K562 (cell line): ENCODE results near the gene LRRC71. TPM values are rescaled to one million over a fixed set of nuclear protein-coding genes. Genes with fewer than 3 reads are reported as not detected.
A peak's percentile ranks its signal among the peaks of the same experiment; 100 is the strongest.

ENCODE experiments used
- HEY1 ChIP-seq: fragments of 250-450 bp; sonication (Bioruptor Pico); IDR thresholded peaks from 2 replicates; pipeline ENCODE4 v1.5.0; 2020; ENCODE audit warnings: mild to moderate bottlenecking, moderate library complexity, borderline replicate concordance
- LEF1 ChIP-seq: fragments of 450-650 bp; IDR thresholded peaks from 2 replicates; pipeline ENCODE4 v1.6.1; 2016; ENCODE audit warnings: mild to moderate bottlenecking
- NFIX ChIP-seq: fragments of 250-450 bp; sonication (Bioruptor Pico); IDR thresholded peaks from 2 replicates; pipeline ENCODE4 v1.4.0; 2020; ENCODE audit warnings: low read depth, mild to moderate bottlenecking, moderate library complexity
- NR4A1 ChIP-seq, 2 experiments: fragments of 250-450 bp in 1 of 2; fragments of 450-650 bp in 1 of 2; sonication (Bioruptor Pico) in 1 of 2; IDR thresholded peaks; 2 replicates each; pipeline versions ENCODE4 v1.4.0 to v1.6.1; 2016 to 2020; ENCODE audit warnings: mild to moderate bottlenecking in 2 of 2, missing compliant biosample characterization in 1 of 2, missing genetic modification characterization in 1 of 2, moderate library complexity in 1 of 2
- SAP30 ChIP-seq: fragments of 200-600 bp; sonication (generic); IDR thresholded peaks from 2 replicates; pipeline ENCODE4 v1.6.1; 2012; ENCODE audit warnings: borderline replicate concordance, low read depth, mild to moderate bottlenecking, moderate library complexity, low read length, control low read depth, inconsistent platforms; ENCODE audit not compliant: insufficient read depth, poor library complexity, severe bottlenecking
- TFAM ChIP-seq: fragments of 250-450 bp; sonication (Bioruptor Pico); conservative IDR thresholded peaks from 2 replicates; pipeline ENCODE4 v1.5.0; 2021; ENCODE audit warnings: mild to moderate bottlenecking, moderate library complexity
- ZNF274 ChIP-seq: IDR thresholded peaks from 2 replicates; pipeline ENCODE4 v1.6.1; 2011; ENCODE audit warnings: low read depth, mild to moderate bottlenecking, low read length, moderate library complexity, borderline replicate concordance
- ZNF354B ChIP-seq: fragments of 250-450 bp; sonication (Bioruptor Pico); IDR thresholded peaks from 2 replicates; pipeline ENCODE4 v1.4.0; 2020
- ZNF639 ChIP-seq, 2 experiments: fragments of 200-800 bp in 1 of 2; sonication (Bioruptor generic) in 1 of 2; sonication (generic) in 1 of 2; formaldehyde crosslinking in 1 of 2; IDR thresholded peaks in 1 of 2; conservative IDR thresholded peaks in 1 of 2; 2 replicates each; pipeline versions ENCODE4 v1.5.0 to v1.6.1; 2016 to 2020; ENCODE audit warnings: missing compliant biosample characterization in 1 of 2, missing genetic modification characterization in 1 of 2, missing genetic modification reagents in 1 of 2
- polyA plus RNA-seq, 8 experiments: library from polyadenylated mRNA; depleted of rRNA in 4 of 8; stranded (reverse) in 5 of 8; unstranded in 3 of 8; fragments of >200 nt; fragmentation: Nextera tagmentation in 2 of 8; fragmentation: Illumina TruSeq in 1 of 8; extraction: Ambion mirVana in 2 of 8; extraction: Trizol in 1 of 8; gene quantifications; 2 replicates each; pipeline versions ENCODE4 v1.2.1 to v1.2.3, GENCODE V29; 2011 to 2014; ENCODE audit warnings: inconsistent platforms in 1 of 8, missing spikeins in 1 of 8
- total RNA-seq, 7 experiments: library from RNA; depleted of rRNA in 6 of 7; stranded (reverse); fragments of >200 nt in 6 of 7; fragmentation: Illumina TruSeq in 2 of 7; extraction: Trizol in 2 of 7; gene quantifications; 2 replicates each; pipeline versions ENCODE4 v1.2.1 to v1.2.3, GENCODE V29; 2011 to 2021; ENCODE audit warnings: low replicate concordance in 1 of 7
- TF ChIP-seq, protein P1 (sequence below): sonication (generic); formaldehyde crosslinking; IDR thresholded peaks from 2 replicates; pipeline ENCODE4 v1.8.1; 2022; ENCODE audit warnings: missing genetic modification reagents
- TF ChIP-seq, protein P2 (sequence below): sonication (generic); formaldehyde crosslinking; IDR thresholded peaks from 2 replicates; pipeline ENCODE4 v1.8.0; 2022; ENCODE audit warnings: mild to moderate bottlenecking, missing genetic modification reagents
- TF ChIP-seq, protein P3 (sequence below): fragments of 450-650 bp; IDR thresholded peaks from 2 replicates; pipeline ENCODE4 v1.6.1; 2016
- TF ChIP-seq, protein P4 (sequence below): fragments of 200-800 bp; sonication (Bioruptor generic); IDR thresholded peaks from 2 replicates; pipeline ENCODE4 v1.6.1; 2017; ENCODE audit warnings: missing genetic modification characterization, missing compliant biosample characterization
- TF ChIP-seq, protein P5 (sequence below), 2 experiments: IDR thresholded peaks in 1 of 2; conservative IDR thresholded peaks in 1 of 2; 2 replicates each; pipeline ENCODE4 v1.6.1; 2016; ENCODE audit warnings: low read depth in 2 of 2, mild to moderate bottlenecking in 1 of 2, missing compliant biosample characterization in 1 of 2, missing genetic modification characterization in 1 of 2, moderate library complexity in 1 of 2

LRRC71 gene
- total and polyA plus RNA-seq, 9 of the 15 experiments (the other 6 are each of a cell fraction or from before 2014, with no cell fraction given) = 0.06 to 1.2 (median 0.51) TPM; not detected in 1

GRCh38 chr1:156912861-156913808 is 7.3 kb upstream of the LRRC71 start (continued):
- TF ChIP-seq, protein P1, sequence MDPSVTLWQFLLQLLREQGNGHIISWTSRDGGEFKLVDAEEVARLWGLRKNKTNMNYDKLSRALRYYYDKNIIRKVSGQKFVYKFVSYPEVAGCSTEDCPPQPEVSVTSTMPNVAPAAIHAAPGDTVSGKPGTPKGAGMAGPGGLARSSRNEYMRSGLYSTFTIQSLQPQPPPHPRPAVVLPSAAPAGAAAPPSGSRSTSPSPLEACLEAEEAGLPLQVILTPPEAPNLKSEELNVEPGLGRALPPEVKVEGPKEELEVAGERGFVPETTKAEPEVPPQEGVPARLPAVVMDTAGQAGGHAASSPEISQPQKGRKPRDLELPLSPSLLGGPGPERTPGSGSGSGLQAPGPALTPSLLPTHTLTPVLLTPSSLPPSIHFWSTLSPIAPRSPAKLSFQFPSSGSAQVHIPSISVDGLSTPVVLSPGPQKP (CRISPR knock-in tag) = no peak
- TF ChIP-seq, protein P2, sequence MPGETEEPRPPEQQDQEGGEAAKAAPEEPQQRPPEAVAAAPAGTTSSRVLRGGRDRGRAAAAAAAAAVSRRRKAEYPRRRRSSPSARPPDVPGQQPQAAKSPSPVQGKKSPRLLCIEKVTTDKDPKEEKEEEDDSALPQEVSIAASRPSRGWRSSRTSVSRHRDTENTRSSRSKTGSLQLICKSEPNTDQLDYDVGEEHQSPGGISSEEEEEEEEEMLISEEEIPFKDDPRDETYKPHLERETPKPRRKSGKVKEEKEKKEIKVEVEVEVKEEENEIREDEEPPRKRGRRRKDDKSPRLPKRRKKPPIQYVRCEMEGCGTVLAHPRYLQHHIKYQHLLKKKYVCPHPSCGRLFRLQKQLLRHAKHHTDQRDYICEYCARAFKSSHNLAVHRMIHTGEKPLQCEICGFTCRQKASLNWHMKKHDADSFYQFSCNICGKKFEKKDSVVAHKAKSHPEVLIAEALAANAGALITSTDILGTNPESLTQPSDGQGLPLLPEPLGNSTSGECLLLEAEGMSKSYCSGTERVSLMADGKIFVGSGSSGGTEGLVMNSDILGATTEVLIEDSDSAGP (CRISPR knock-in tag) = no peak
- TF ChIP-seq, protein P3, sequence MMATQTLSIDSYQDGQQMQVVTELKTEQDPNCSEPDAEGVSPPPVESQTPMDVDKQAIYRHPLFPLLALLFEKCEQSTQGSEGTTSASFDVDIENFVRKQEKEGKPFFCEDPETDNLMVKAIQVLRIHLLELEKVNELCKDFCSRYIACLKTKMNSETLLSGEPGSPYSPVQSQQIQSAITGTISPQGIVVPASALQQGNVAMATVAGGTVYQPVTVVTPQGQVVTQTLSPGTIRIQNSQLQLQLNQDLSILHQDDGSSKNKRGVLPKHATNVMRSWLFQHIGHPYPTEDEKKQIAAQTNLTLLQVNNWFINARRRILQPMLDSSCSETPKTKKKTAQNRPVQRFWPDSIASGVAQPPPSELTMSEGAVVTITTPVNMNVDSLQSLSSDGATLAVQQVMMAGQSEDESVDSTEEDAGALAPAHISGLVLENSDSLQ = peak; percentile 90
- TF ChIP-seq ZNF354B (CRISPR knock-in tag) (no peak), NFIX (no peak), HEY1 (CRISPR knock-in tag) (no peak), LEF1 (peak; percentile 24; the same call in 1 of the 2 replicates), SAP30 (peak; percentile 80), TFAM (CRISPR knock-in tag) (no peak), NR4A1 (CRISPR knock-in tag; IDR thresholded peaks at IDR 0.05) (no peak), NR4A1 (tag; IDR thresholded peaks at IDR 0.05) (no peak), ZNF274 (no peak), ZNF639 (CRISPR knock-in tag; conservative IDR thresholded peaks at IDR 0.05 in 1 of 2, IDR thresholded peaks at IDR 0.05 in 1 of 2) (no peak)
- TF ChIP-seq, protein P4, sequence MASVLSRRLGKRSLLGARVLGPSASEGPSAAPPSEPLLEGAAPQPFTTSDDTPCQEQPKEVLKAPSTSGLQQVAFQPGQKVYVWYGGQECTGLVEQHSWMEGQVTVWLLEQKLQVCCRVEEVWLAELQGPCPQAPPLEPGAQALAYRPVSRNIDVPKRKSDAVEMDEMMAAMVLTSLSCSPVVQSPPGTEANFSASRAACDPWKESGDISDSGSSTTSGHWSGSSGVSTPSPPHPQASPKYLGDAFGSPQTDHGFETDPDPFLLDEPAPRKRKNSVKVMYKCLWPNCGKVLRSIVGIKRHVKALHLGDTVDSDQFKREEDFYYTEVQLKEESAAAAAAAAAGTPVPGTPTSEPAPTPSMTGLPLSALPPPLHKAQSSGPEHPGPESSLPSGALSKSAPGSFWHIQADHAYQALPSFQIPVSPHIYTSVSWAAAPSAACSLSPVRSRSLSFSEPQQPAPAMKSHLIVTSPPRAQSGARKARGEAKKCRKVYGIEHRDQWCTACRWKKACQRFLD (CRISPR knock-in tag) = peak; percentile 50; the same call in 1 of the 2 replicates
- TF ChIP-seq, protein P5, sequence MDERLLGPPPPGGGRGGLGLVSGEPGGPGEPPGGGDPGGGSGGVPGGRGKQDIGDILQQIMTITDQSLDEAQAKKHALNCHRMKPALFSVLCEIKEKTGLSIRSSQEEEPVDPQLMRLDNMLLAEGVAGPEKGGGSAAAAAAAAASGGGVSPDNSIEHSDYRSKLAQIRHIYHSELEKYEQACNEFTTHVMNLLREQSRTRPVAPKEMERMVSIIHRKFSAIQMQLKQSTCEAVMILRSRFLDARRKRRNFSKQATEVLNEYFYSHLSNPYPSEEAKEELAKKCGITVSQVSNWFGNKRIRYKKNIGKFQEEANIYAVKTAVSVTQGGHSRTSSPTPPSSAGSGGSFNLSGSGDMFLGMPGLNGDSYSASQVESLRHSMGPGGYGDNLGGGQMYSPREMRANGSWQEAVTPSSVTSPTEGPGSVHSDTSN (CRISPR knock-in tag; IDR thresholded peaks at IDR 0.05; ENCODE audit: low read depth) = no peak
- TF ChIP-seq, protein P5 (tag; conservative IDR thresholded peaks at IDR 0.05; ENCODE audit: low read depth) = peak; percentile 65
